GM10847 (cell line): ENCODE results near the gene EPB41L4B.

ENCODE experiments used
- POLR2A ChIP-seq: IDR thresholded peaks from 2 replicates; pipeline ENCODE4 v1.6.1; 2011; ENCODE audit not compliant: insufficient read length; ENCODE audit errors: extremely low read depth

Gene EPB41L4B

GRCh38 chr9:109161471-109161870 lies 159.4 kb downstream of the EPB41L4B start:
- no peak for TF ChIP-seq POLR2A

- no peak for TF ChIP-seq POLR2A
Observed at GRCh38 chr9:109159583-109159982, 161.3 kb downstream of the EPB41L4B start.

GRCh38 chr9:109158651-109159050 lies 162.2 kb downstream of the EPB41L4B start:
- TF ChIP-seq POLR2A, result no peak

GRCh38 chr9:109156708-109157107 lies 164.2 kb downstream of the EPB41L4B start:
- no peak for TF ChIP-seq POLR2A

GRCh38 chr9:109150925-109151545 lies 169.8 kb downstream of the EPB41L4B start:
- no peak for TF ChIP-seq POLR2A

- TF ChIP-seq POLR2A, result no peak
Observed at GRCh38 chr9:109149722-109150121, 171.1 kb downstream of the EPB41L4B start.

- TF ChIP-seq POLR2A, result no peak
Observed at GRCh38 chr9:109149089-109149488, 171.8 kb downstream of the EPB41L4B start.

- TF ChIP-seq POLR2A, result no peak
Observed at GRCh38 chr9:109145051-109145450, 175.8 kb downstream of the EPB41L4B start.

GRCh38 chr9:109143881-109144562 lies 176.8 kb downstream of the EPB41L4B start:
- TF ChIP-seq POLR2A, result no peak

GRCh38 chr9:109141375-109141774 lies 179.5 kb downstream of the EPB41L4B start:
- no peak for TF ChIP-seq POLR2A

GRCh38 chr9:109139851-109140250 lies 181.0 kb downstream of the EPB41L4B start:
- no peak for TF ChIP-seq POLR2A

GRCh38 chr9:109138421-109138820 lies 182.4 kb downstream of the EPB41L4B start:
- no peak for TF ChIP-seq POLR2A

GRCh38 chr9:109134167-109134578 lies 186.7 kb downstream of the EPB41L4B start:
- no peak for TF ChIP-seq POLR2A

- no peak for TF ChIP-seq POLR2A
Observed at GRCh38 chr9:109133533-109133932, 187.3 kb downstream of the EPB41L4B start.

GRCh38 chr9:109132567-109133021 lies 188.3 kb downstream of the EPB41L4B start:
- no peak for TF ChIP-seq POLR2A

GRCh38 chr9:109129470-109130197 lies 191.2 kb downstream of the EPB41L4B start:
- TF ChIP-seq POLR2A, result no peak

GRCh38 chr9:109124121-109124520 lies 196.7 kb downstream of the EPB41L4B start:
- no peak for TF ChIP-seq POLR2A
